Rectal smooth muscle tissue (tissue), 1 donor: ENCODE data around the gene TFEB.

Source experiments
- H3K27ac ChIP-seq: one replicate; pipeline ENCODE4 v1.7.0; 2013; ENCODE audit warnings: low read depth, low read length, inconsistent platforms
- H3K27me3 ChIP-seq: one replicate; pipeline ENCODE4 v1.7.0; 2013; ENCODE audit warnings: low read length; ENCODE audit not compliant: control insufficient read depth, insufficient read depth
- H3K36me3 ChIP-seq: one replicate; pipeline ENCODE4 v1.7.0; 2013; ENCODE audit warnings: low read length; ENCODE audit not compliant: control insufficient read depth, insufficient read depth
- H3K4me1 ChIP-seq: one replicate; pipeline ENCODE4 v1.7.0; 2013; ENCODE audit warnings: low read length; ENCODE audit not compliant: control insufficient read depth, insufficient read depth
- H3K4me3 ChIP-seq: one replicate; pipeline ENCODE4 v1.7.0; 2013; ENCODE audit warnings: low read length
- H3K9ac ChIP-seq: one replicate; pipeline ENCODE4 v1.7.0; 2013; ENCODE audit warnings: low read length

TFEB gene

GRCh38 chr6:41692080-41692675 is 43.2 kb downstream of the TFEB start:
- Histone ChIP-seq H3K27ac (no peak overlapping the region), H3K36me3 (peaks cover 8% of the 10 kb centered on the region), H3K4me3 (no peak overlapping the region), H3K9ac (no peak overlapping the region), H3K4me1 (no peaks in the 10 kb centered on the region), H3K27me3 (no peaks in the 10 kb centered on the region)

DNA sequence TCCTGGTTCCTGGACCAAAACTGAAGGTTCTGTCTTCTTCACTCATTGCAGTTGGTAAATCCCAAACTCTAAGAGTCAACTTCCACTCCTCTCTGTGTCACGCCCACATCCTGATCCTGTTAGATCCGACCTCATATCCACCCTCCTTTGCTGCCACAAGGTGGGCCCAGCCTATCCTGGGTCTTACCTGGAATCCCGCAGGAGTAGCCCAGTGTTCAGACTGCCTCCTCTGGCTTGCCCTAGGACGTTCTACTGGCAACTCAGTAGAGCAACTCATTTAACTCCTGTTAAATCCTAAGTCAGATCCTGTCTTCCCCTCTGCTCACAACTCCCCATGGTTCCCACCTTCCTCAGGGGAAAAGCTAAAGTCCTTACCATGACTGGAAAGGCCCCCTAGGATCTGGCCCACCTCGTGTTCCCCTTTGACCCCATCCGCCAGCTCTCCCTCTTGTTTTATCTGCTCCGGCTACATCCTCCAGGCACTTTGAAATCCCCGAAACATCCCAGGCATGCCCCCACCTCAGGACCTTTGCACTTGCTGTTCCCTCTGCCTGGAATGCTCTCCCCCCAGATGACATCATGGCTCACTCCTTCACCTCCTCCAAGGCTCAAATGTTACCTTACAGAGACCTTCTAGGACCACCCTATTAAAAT is 43.9 kb downstream of the TFEB start:
- Histone ChIP-seq H3K36me3 (peaks cover 12% of the 10 kb centered on the region), H3K27me3 (no peaks in the 10 kb centered on the region), H3K4me1 (no peaks in the 10 kb centered on the region), H3K4me3 (no peak overlapping the region), H3K9ac (no peak overlapping the region), H3K27ac (no peak overlapping the region)

DNA sequence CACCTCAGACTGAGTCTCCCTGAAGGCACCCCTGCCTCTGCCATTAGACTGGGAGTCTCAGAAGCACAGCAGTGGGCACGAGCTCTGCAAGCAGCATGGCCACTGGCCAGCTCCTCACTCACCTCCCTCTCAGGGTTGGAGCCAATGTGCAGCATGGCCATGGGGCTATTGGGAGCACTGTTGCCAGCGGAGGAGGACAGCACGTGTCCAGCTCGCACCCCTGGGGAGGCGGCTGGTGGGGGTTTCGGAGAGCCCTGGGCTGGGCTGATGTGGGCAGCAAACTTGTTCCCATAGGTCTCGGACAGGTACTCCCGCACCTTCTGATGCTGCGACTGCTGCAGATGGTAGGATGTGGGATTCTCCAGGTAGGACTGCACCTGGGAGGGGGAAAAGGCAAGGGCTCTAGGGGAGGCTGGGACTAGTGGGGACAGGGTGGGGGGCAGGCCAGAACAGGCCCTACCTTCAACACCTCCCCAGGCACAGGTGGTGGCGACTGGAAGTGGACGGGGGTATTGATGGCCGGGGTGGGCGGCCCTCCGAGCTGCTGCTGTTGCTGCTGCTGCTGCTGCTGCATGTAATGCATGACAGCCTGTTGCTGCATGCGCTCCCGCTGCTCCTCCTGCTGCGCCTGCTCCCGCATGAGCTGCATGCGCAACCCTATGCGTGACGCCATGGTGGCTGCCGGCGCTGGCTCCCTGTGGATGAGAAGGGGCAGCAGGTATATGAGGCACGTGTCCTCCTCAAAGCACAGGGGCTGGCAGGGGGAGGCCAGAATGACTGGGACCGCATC is 44.7 kb downstream of the TFEB start:
- H3K36me3 ChIP-seq = peaks cover 18% of the 10 kb centered on the region
- H3K27ac ChIP-seq = no peak overlapping the region
- H3K4me3 ChIP-seq = no peak overlapping the region
- H3K4me1 ChIP-seq = no peaks in the 10 kb centered on the region
- no peak overlapping the region for H3K9ac ChIP-seq
- H3K27me3 ChIP-seq = no peaks in the 10 kb centered on the region

- H3K36me3 ChIP-seq = peaks cover 22% of the 10 kb centered on the region
- H3K27ac ChIP-seq = no peak overlapping the region
- no peak overlapping the region for H3K9ac ChIP-seq
- no peak overlapping the region for H3K4me3 ChIP-seq
- H3K27me3 ChIP-seq = no peaks in the 10 kb centered on the region
- H3K4me1 ChIP-seq = no peaks in the 10 kb centered on the region
Observed at GRCh38 chr6:41689171-41690008, 46.0 kb downstream of the TFEB start.

DNA sequence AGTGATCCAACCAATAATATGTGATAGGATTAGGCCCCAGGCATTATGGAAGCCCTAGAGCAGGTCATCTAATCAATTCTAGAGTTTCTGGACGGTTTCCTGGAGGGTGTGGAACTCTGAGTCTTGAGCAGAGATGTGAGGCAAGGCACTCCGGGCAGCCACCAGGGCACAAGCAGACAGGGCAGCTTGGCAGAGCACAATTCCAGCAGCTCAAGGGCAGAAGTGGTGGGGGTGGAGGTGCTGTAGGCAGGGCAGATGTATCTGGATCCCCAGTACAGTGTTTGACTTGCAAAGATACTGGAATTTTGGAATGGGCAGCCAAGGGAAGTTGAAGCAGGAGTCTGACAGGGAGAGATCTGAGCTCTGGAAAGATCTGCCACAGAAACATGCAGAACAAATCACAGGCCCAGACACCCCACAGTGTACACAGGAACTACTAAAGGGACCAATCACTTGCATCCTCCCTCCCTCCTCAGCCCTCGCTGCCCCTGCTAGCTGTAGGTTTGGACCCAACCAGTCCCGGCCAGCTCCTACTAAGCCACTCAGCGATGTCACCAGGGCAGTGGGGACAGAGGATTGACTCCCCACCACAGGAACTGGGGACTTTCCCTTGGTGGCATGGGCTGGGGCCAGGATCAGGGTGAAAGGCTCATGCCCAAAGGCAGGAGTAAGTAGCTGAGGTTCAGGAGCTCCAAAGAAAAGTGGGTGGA is 47.0 kb downstream of the TFEB start:
- no peak overlapping the region for H3K9ac ChIP-seq
- H3K27me3 ChIP-seq = no peaks in the 10 kb centered on the region
- H3K36me3 ChIP-seq = peaks cover 22% of the 10 kb centered on the region
- H3K4me3 ChIP-seq = no peak overlapping the region
- H3K4me1 ChIP-seq = no peaks in the 10 kb centered on the region
- H3K27ac ChIP-seq = no peak overlapping the region

GRCh38 chr6:41687501-41688175 is 47.8 kb downstream of the TFEB start:
- H3K27ac ChIP-seq = no peak overlapping the region
- no peaks in the 10 kb centered on the region for H3K27me3 ChIP-seq
- H3K36me3 ChIP-seq = peaks cover 22% of the 10 kb centered on the region
- H3K4me3 ChIP-seq = no peak overlapping the region
- no peak overlapping the region for H3K9ac ChIP-seq
- no peaks in the 10 kb centered on the region for H3K4me1 ChIP-seq

DNA sequence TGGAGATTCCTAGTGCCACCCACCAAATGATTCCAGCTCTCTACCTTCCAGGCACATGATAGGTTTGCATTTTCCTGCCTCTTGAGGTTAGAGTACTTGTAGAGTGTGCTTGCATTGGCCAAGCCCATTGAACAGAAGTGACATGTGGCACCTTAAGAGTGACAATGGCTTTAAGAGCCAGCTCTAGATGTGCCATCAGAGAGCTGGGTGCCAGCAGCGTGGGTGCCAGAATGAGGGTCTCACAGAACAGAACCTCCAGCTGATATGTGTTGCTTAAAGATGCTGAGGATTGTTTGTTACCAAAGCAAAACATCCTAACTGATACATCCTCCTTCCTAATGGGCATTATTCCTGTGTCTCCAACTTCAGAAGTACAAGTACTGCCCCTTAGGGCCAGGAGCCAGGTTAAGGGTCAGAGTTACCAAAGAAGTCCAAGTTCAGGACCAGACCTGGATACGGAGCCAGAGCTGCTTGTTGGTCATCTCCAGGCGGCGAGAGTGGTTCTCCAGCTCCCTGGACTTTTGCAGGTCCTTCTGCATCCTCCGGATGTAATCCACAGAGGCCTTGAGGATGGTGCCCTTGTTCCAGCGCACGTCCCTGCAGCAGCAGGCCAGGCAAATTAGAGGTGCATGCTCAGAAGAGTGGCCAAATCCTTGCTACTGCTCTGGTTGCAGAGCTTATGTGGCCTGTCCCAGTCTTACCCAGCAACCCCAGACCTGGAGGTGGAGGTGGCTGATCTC is 49.6 kb downstream of the TFEB start:
- Histone ChIP-seq H3K36me3 (peaks cover 22% of the 10 kb centered on the region), H3K27me3 (no peaks in the 10 kb centered on the region), H3K27ac (no peak overlapping the region), H3K4me3 (no peak overlapping the region), H3K9ac (no peak overlapping the region), H3K4me1 (peaks cover 3% of the 10 kb centered on the region)

DNA sequence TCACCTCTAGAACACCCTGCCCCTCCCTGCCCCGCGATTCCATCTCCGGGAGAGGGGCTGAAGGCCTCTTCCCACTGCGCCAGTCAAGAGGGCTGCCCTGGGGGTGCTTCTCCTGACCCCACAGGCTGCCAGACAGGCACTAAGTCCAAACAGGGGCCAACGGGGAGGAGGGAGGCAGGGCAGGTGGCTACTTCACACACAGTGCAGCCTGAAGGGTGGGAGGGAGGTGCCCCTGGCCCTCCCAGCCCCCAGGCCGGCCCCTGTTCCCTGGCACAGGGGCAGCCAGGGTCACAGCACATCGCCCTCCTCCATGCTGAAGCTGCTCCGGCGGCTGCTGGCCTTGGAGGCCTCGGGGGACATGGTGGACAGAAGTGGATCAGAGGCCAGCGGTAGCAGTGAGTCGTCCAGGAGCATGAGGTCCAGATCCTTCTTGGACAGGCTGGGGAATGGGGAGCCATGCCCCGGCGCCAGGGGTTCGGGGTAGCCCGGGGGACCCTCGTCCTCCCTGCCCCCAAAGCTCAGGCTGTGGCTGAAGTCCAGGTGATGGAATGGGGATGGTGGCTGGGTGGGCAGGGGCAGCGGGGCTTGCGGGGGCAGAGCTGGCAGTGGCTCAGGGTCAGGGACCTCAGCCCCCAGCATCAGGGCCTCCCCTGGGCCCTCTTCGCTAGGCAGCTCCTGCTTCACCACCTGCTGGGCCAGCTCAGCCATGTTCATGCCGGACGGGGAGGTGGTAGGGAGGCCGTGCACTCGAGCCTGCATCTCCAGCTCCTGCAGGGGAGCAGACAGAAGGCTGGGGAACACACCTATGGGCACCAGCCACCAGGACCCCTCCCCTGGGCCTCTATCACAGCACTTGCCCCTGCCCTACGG is 50.9 kb downstream of the TFEB start:
- Histone ChIP-seq H3K4me3 (no peak overlapping the region), H3K27ac (no peak overlapping the region), H3K9ac (no peak overlapping the region), H3K36me3 (peaks cover 17% of the 10 kb centered on the region), H3K27me3 (no peaks in the 10 kb centered on the region), H3K4me1 (peaks cover 3% of the 10 kb centered on the region)

DNA sequence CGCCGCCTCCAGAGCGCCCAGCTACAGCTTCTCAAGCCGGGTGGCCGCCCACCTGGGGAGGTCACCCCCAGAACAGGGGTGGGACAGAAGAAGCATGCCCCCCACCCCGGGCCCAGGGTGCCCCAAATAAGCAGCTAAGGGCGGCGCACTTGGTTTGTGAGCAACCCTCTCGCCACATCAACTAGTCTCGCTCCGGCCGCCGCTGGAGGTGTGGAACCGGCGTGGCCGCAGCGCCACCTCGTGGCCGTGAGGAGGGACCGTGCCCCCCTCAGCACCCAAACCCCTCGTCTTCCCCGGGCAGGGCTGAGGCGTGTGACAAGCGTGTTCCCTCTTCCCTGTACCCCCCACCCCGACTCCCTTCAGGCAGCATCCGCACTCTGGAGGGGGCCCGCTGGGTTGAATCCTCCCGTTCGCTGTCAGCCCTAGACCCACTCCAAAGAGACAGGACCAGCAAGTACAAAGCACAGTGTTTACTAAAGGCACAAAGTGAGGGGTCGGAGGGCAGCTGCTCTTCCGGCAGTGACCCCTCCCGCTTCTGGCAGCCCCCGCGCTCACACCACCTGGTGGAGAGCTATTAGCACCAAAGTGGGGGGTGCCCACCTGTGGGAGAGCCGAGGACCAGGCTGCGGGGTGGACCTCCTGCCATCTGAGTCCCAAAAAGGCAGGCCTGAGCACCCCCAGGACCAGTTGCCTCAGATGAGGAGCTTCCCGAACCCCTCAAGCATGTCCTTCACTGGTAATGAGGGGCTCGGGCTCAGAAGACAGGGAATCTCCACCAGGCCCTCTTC is 51.7 kb downstream of the TFEB start:
- Histone ChIP-seq H3K9ac (peak overlapping the region; percentile 19), H3K27ac (peak overlapping the region; percentile 78), H3K4me1 (peaks cover 3% of the 10 kb centered on the region), H3K27me3 (no peaks in the 10 kb centered on the region), H3K36me3 (peaks cover 17% of the 10 kb centered on the region), H3K4me3 (peak overlapping the region; percentile 70)

DNA sequence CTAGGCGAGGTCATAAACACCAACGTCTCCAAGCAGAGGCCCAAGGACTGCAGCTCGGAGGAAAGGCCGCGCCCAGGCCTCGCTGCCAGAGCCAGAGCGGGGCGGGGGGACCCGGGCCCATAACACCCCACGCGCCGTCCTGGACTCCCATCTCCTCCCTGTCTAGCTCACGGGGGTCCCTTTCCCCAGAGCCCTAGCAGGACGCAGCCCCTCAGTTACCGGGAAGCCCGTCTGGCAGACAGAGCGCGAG is 52.2 kb downstream of the TFEB start:
- peaks cover 17% of the 10 kb centered on the region for H3K36me3 ChIP-seq
- H3K9ac ChIP-seq = peak overlapping the region; percentile 19
- peaks cover 3% of the 10 kb centered on the region for H3K4me1 ChIP-seq
- H3K27me3 ChIP-seq = no peaks in the 10 kb centered on the region
- peak overlapping the region; percentile 78 for H3K27ac ChIP-seq
- peak overlapping the region; percentile 70 for H3K4me3 ChIP-seq
